Ishikawa (cell line): Measurements from ENCODE around the gene TSPAN5.

Experiments
- FOXM1 ChIP-seq: IDR thresholded peaks from 2 replicates; pipeline ENCODE4 v1.6.1; 2012; ENCODE audit warnings: low read depth, borderline replicate concordance
- NFIC ChIP-seq: IDR thresholded peaks from 2 replicates; pipeline ENCODE4 v1.6.1; 2012
- RAD21 ChIP-seq: IDR thresholded peaks from 2 replicates; pipeline ENCODE4 v1.6.1; 2012; ENCODE audit warnings: low read depth
- REST ChIP-seq: IDR thresholded peaks from 2 replicates; pipeline ENCODE4 v1.6.1; 2012; ENCODE audit warnings: low read depth, mild to moderate bottlenecking
- TAF1 ChIP-seq: IDR thresholded peaks from 2 replicates; pipeline ENCODE4 v1.6.1; 2012; ENCODE audit warnings: low read depth, mild to moderate bottlenecking
- YY1 ChIP-seq: IDR thresholded peaks from 2 replicates; pipeline ENCODE4 v1.6.1; 2012; ENCODE audit warnings: low read depth
- TF ChIP-seq, protein P1 (sequence below): IDR thresholded peaks from 2 replicates; pipeline ENCODE4 v1.6.1; 2012

DNA sequence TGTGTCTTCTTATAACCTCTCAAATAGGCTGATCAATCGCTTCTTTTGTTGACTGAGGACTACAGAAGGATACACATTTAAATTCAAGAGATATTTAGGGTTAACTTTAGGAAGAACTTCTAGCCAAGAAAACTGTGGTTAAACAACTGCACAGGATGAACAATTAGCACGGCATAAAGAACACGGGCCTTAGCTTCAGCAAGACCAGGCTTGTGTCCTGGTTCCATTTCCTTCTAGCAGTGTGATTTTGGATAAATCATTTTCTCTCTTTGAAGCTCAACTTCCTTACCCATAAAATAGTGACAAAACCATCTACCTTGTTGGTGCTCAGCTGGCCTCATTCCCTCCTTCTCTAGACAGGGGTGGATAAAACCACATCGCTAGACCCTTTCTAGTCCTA lies 117.6 kb downstream of the TSPAN5 start:
- no peak for TF ChIP-seq RAD21
- no peak for TF ChIP-seq REST
- no peak for TF ChIP-seq FOXM1
- no peak for TF ChIP-seq TAF1
- no peak for TF ChIP-seq NFIC
- TF ChIP-seq, protein P1, sequence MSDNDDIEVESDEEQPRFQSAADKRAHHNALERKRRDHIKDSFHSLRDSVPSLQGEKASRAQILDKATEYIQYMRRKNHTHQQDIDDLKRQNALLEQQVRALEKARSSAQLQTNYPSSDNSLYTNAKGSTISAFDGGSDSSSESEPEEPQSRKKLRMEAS, result no peak
- no peak for TF ChIP-seq YY1
